Right lobe of liver (tissue), 4 donors: ENCODE results near the gene ARSG.

Experiments used
- POLR2A ChIP-seq: fragments of 450-650 bp; IDR thresholded peaks from one replicate; pipeline ENCODE4 v1.6.1; 2017; ENCODE audit warnings: antibody characterized with exemption, mild to moderate bottlenecking
- TF ChIP-seq, protein P1 (sequence below), 4 donors: fragments of 200-600 bp in 3 of 4; fragments of 450-650 bp in 1 of 4; IDR thresholded peaks; one replicate each; pipeline versions ENCODE4 v1.5.1 to v1.8.0; 2016 to 2022; ENCODE audit warnings: antibody characterized with exemption in 4 of 4, mild to moderate bottlenecking in 2 of 4
- donor health status: DM: no; HTN: no; CAD: no.
- donor health status: DM: no; HTN: no; CAD: no.
- donor health status: DM: no; HTN: yes; CAD: no.

DNA sequence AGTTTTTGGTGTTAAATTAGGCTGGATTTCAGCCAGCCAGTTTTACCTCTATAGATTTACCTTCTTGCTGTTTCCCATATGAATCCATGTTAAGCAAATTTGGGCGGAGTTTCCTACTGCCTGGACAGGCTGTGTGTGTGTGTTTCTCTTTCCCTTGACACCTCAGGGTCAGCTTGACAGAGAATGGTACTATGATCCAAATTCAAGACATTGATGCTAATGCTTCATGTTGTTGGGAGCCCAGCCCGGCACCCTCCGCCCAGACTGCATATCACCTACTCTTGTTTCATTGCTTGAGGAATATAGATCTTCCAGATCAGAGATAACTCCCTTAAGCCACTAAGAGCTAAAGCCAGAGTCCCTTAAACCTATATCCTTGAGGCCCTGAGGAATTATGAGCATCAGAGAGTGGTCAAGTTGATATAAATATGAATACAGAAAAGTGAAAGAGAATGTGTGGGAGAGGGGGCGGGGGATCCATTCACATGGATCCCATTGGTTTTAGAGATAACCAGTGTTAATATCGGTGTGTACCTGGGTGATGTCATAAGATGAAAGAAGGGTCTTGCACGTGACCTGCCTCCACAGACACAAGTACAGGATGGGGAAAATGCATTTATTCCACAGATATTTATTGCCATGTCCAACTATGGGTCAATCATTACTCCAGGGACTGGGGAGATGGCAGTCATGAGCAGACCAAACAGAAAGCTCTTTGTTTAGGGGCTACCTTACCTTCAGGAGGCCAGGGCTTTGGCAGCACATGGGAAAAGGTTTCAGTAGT lies 96.3 kb downstream of the ARSG start:
- TF ChIP-seq, protein P1, sequence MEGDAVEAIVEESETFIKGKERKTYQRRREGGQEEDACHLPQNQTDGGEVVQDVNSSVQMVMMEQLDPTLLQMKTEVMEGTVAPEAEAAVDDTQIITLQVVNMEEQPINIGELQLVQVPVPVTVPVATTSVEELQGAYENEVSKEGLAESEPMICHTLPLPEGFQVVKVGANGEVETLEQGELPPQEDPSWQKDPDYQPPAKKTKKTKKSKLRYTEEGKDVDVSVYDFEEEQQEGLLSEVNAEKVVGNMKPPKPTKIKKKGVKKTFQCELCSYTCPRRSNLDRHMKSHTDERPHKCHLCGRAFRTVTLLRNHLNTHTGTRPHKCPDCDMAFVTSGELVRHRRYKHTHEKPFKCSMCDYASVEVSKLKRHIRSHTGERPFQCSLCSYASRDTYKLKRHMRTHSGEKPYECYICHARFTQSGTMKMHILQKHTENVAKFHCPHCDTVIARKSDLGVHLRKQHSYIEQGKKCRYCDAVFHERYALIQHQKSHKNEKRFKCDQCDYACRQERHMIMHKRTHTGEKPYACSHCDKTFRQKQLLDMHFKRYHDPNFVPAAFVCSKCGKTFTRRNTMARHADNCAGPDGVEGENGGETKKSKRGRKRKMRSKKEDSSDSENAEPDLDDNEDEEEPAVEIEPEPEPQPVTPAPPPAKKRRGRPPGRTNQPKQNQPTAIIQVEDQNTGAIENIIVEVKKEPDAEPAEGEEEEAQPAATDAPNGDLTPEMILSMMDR (IDR thresholded peaks at IDR 0.05), result no peak
- no peak for TF ChIP-seq POLR2A
